Adipose tissue (tissue), 3 donors: ENCODE data around the gene FTMT. TPM values are rescaled to one million over a fixed set of nuclear protein-coding genes. Genes with fewer than 3 reads are reported as not detected.
"Not testable (repeated sequence)": the region's sequence is repeated elsewhere in the genome, so short reads cannot be mapped to it uniquely, and the experiment has no call there.

ENCODE experiments used
- H3K27ac ChIP-seq: one replicate; pipeline ENCODE4 v1.5.1; 2013; ENCODE audit warnings: low read depth, low read length
- WGBS, 3 donors: extraction: QIAGEN DNeasy Blood & Tissue Kit; methylation state at CpG; one replicate each; pipeline ENCODE4 v1.1.7; 2013; 5-methylcytosine and 5-hydroxymethylcytosine counted together
- polyA plus RNA-seq, 3 donors: library from polyadenylated mRNA; stranded (reverse); fragments of 200-250 nt; gene quantifications; one replicate each; pipeline ENCODE4 v1.2.3, GENCODE V29; 2013
- donor health status: healthy with polysubstance abuse.
- donor health status: Bipolar disorder and iron deficiency.
- donor health status: healthy.

Gene FTMT
- polyA plus RNA-seq, result not detected

GRCh38 chr5:121851643-121852574, at the start of gene FTMT:
Gene FTMT, plus strand, starts transcription at chr5:121851882. Its CDS starts 82 bp downstream, at chr5:121851964.
- no peak within 1 kb of the TSS for H3K27ac ChIP-seq
- WGBS, 3 donors, result 93 to 96% (median 95%) methylated on average over 65 to 77 of the region's 77 CpGs

- not testable (repeated sequence) for H3K27ac ChIP-seq
- 72 to 91% (median 88%) methylated on average over 2 of the region's 2 CpGs for WGBS, 3 donors
These were observed 46.4 kb upstream of the FTMT start for GRCh38 chr5:121805251-121805650.

GRCh38 chr5:121805911-121806310, 45.8 kb upstream of the FTMT start:
- H3K27ac ChIP-seq, result no peak overlapping the region
- 59 to 75% (median 74%) methylated on average over 4 of the region's 4 CpGs for WGBS, 3 donors

GRCh38 chr5:121816164-121816563, 35.5 kb upstream of the FTMT start:
- H3K27ac ChIP-seq, result no peak overlapping the region

- no peak overlapping the region for H3K27ac ChIP-seq
- WGBS, 3 donors, result 41 to 54% (median 52%) methylated on average over 5 of the region's 5 CpGs
These were observed 31.9 kb upstream of the FTMT start for GRCh38 chr5:121819682-121820261.

- 72 to 90% (median 85%) methylated on average over 1 of the region's 1 CpG for WGBS, 3 donors
- no peak overlapping the region for H3K27ac ChIP-seq
These were observed 18.1 kb upstream of the FTMT start for GRCh38 chr5:121833617-121834016.

- WGBS, 3 donors, result 73 to 84% (median 83%) methylated on average over 2 of the region's 2 CpGs
- H3K27ac ChIP-seq, result no peak overlapping the region
These were observed 17.7 kb upstream of the FTMT start for GRCh38 chr5:121834021-121834420.

- no peak overlapping the region for H3K27ac ChIP-seq
These were observed 9.8 kb upstream of the FTMT start for GRCh38 chr5:121841892-121842291.

GRCh38 chr5:121850272-121850671, 1.4 kb upstream of the FTMT start:
- 68 to 86% (median 80%) methylated on average over 4 of the region's 4 CpGs for WGBS, 3 donors

GRCh38 chr5:121853850-121854249, 2.2 kb downstream of the FTMT start:
- H3K27ac ChIP-seq, result no peak overlapping the region
- 40 to 58% (median 55%) methylated on average over 2 of the region's 2 CpGs for WGBS, 3 donors

More at GRCh38 chr5:121850272-121850671, 1.4 kb upstream of the FTMT start:
- H3K27ac ChIP-seq, result no peak overlapping the region

- 48 to 55% (median 54%) methylated on average over 3 of the region's 3 CpGs for WGBS, 3 donors
- no peak overlapping the region for H3K27ac ChIP-seq
These were observed 11.1 kb downstream of the FTMT start for GRCh38 chr5:121862801-121863200.

GRCh38 chr5:121863753-121864285, 12.1 kb downstream of the FTMT start:
- WGBS, 3 donors, result 20 to 64% (median 59%) methylated on average over 2 of the region's 2 CpGs
- H3K27ac ChIP-seq, result no peak overlapping the region

- H3K27ac ChIP-seq, result no peak overlapping the region
- WGBS, 3 donors, result 55 to 70% (median 60%) methylated on average over 3 of the region's 3 CpGs
These were observed 15.7 kb downstream of the FTMT start for GRCh38 chr5:121867403-121867802.

GRCh38 chr5:121870489-121870888, 18.8 kb downstream of the FTMT start:
- whole genome bisulfite sequencing, 3 donors, result 34 to 46% (median 36%) methylated on average over 2 of the region's 2 CpGs
- H3K27ac ChIP-seq, result no peak overlapping the region

- H3K27ac ChIP-seq, result no peak overlapping the region
- 86 to 92% (median 87%) methylated on average over 2 of the region's 2 CpGs for WGBS, 3 donors
These were observed 21.2 kb downstream of the FTMT start for GRCh38 chr5:121872856-121873255.

- WGBS, 3 donors, result 72 to 86% (median 78%) methylated on average over 1 of the region's 1 CpG
- H3K27ac ChIP-seq, result no peak overlapping the region
These were observed 21.7 kb downstream of the FTMT start for GRCh38 chr5:121873409-121873808.

GRCh38 chr5:121885630-121886029, 33.9 kb downstream of the FTMT start:
- no peak overlapping the region for H3K27ac ChIP-seq
- WGBS, 3 donors, result 38 to 80% (median 72%) methylated on average over 2 of the region's 2 CpGs

GRCh38 chr5:121887727-121888126, 36.0 kb downstream of the FTMT start:
- H3K27ac ChIP-seq, result no peak overlapping the region

- no peak overlapping the region for H3K27ac ChIP-seq
- WGBS, 3 donors, result 82 to 91% (median 84%) methylated on average over 11 of the region's 11 CpGs
These were observed 38.7 kb downstream of the FTMT start for GRCh38 chr5:121890297-121890858.
